ENCODE measurements around the gene WDR27. TPM values are rescaled to one million over a fixed set of nuclear protein-coding genes. Genes with fewer than 3 reads are reported as not detected.
"Not testable (repeated sequence)": the region's sequence is repeated elsewhere in the genome, so short reads cannot be mapped to it uniquely, and the experiment has no call there.

WDR27 gene
- total RNA-seq, 1 donor from 2014 or later, result 7.2 TPM

DNA sequence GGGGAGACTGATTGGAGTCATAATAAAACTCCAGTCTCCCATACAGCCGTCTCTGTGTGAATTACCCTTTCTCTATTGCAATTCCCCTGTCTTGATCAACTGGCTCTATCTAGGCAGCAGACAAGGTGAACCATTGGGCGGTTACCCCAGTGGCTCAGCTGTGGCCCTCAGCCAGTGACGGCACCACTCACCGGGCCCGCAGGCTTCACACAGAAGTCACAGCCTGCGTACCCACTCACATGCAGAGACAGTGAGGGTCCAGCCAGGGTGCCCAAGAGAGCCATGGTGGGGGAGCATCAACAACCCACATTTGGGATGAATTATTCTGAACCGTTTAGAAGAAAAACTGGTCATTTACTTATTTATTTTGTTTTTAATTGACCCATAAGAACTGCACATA, 78.5 kb downstream of the WDR27 start:
- intact Hi-C loops (cut with DNase I), result no loop called here
- no peak for DNase-seq (ENCODE audit: low spot score)

DNA sequence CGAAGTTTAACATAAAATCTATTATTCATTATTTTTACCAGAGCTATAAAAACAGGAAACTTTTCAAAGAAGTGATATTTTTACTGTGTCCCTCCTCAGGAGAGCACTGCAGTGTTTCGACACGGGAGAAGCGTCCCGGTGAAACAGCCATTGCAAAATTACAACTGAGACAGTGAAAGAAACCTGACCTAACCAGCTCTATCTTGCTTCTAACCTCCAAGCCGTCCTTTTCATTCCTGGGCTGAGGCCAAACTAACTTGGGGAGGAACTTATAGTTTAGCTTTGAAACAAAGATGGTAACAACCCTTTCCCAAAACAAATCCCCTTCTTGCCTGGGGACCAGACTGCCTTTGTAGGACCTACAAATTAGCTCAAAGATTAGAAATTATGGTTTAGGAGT, 79.2 kb downstream of the WDR27 start:
- no peak for DNase-seq (ENCODE audit: low spot score)
- intact Hi-C loops (cut with DNase I), result no loop called here

DNA sequence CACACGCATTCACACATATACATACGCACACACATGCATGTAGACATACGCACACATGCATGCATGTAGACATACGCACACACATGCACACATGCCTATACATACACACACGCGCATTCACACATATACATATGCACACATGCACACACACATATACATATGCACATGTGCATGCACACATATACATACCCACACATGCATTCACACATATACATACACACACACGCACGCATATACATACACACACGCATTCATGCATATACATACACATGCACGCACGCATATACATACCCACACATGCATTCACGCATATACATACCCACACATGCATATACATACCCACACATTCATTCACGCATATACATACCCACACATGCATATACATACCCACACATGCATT, 80.5 kb downstream of the WDR27 start:
- intact Hi-C loops (cut with DNase I), result no loop called here
- no peak for DNase-seq (ENCODE audit: low spot score)

DNA sequence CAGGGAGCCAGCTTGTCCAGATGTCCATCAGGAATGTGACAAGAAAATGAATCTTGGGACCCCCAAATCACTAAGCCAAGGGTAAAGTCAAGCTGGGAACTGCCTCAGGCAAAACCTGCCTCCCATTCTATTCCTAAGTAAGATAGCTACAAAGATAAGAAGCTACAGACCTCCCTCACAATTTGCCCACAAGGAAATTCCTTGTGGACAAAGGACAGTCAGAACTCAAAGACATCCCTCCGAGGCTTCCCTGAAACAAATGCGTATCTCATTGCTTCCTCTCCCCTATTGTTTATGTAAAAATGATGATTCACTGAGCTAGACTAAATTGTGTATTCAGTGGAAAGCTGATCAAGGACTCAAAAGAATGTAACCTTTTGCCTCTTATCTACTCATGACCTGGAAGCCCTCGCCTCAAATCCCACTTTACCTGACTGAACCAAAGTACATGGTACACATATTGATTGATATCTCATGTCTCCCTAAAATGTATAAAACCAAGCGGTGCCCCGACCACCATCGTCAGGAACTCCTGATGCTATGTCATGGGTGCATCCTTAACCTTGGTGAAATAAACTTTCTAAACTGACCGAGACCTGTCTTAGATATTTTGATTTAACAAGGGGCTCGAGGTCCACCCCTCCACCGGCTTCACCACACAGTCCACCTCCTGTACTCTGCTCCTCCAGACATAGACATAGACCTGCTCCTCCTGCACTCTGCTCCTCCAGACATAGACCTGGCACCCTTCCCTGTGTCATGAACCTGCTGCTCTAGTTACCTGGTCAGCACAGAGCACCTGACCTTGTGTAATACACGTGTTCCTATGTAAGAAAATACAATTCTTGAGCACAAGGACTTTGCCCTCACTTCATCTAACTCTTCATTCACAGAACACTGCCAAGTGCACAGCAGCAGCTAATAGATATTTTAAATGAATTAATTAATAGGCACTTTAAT, 81.4 kb downstream of the WDR27 start:
- DNase-seq (ENCODE audit: low spot score), result no peak
- intact Hi-C loops (cut with DNase I), result no loop called here

DNA sequence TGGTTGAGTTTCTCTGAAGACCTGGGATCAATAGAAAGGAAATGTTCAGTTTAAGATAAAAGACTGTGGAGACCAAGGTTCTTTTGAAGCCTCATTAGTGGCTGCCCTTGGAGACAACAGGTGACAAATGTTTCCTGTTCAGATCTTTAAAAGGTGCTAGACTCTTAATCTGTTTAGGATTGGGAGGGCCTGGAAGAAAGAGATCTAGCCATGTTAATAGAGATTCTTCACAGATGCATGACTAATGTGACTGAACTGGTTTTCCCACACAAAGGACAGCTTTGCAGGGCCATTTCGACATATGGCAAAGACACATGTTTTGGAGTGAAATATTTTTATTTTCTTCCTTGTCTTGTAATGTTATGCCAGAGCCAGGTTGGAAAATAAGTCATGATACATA, 82.2 kb downstream of the WDR27 start:
- no peak for DNase-seq (ENCODE audit: low spot score)
- intact Hi-C loops (cut with DNase I), result no loop called here

DNA sequence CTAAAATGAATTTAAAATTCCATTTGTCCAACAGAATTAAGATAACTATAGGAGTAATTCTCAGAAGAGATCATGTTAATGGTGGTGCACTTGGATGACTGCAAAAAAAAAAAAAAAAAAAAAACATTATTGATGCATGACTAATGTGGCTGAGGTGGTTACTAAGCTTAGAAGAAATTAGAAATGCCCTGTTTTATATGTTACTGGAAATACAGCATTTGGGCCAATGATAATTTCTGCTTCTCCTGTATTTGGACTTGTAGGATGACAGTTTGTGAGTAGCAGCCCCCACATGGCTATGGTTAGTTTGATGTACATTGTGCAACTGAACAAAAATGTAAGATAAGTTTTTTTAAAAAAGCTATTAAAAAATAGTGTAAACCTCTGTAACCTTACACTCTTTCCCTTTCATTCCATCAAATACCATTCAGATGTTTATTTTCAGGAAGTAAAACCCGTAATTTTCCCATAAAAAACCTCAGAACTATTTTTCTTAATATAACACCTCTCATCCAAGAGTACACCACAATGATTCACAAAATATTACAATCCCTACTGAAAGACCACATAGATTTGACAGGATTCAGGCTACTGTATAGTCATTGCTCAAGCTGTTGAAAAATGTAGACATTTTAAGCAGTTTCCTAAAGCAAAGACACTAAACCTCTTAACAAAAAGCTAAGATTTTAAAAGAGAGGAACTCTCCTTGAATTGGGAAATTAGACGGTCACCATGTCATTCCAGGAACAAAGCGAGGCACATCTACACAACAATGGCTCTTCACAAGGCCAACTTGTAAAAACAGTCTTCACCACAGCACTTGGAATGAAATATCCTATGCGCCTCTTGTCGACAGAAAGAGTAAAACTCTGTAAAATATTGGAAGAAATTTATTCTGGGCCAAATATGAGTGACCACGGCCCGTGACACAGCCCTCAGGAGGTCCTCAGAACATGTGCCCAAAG, 83.0 kb downstream of the WDR27 start:
- intact Hi-C loops (cut with DNase I), result no loop called here

DNA sequence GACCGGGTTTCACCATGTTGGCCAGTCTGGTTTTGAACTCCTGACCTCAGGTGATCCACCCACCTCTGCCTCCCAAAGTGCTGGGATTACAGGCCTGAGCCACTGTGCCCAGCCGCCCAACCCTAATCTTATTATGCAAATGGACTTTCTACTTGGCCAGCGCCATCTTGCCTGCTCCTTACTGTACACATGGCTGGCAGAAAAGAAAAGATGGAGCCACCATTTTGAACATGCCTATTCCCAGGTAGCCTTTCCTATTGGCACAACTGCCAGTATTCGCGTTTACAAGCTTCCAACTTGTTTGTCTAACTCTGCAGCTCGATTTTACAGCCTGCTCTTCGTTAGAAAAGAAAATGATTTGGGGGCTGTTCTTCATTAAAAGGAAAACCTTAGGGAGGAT, 84.3 kb downstream of the WDR27 start:
- intact Hi-C loops (cut with DNase I), result no loop called here
- no peak for DNase-seq (ENCODE audit: low spot score)

More for the DNA sequence above, 83.0 kb downstream of the WDR27 start:
- DNase-seq (ENCODE audit: low spot score), result no peak

DNA sequence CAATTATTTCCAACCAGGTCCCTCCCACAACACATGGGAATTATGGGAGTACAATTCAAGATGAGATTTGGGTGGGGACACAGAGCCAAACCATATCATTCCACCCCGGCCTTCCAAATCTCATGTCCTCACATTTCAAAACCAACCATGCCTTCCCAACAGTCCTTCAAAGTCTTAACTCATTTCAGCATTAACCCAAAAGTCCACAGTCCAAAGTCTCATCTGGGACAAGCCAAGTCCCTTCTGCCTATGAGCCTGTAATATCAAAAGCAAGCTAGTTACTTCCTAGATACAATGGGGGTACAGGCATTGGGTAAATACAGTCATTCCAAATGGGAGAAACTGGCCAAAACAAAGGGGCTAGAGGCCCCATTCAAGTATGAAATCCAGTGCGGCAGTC, 93.2 kb downstream of the WDR27 start:
- DNase-seq (ENCODE audit: low spot score), result not testable (repeated sequence)

DNA sequence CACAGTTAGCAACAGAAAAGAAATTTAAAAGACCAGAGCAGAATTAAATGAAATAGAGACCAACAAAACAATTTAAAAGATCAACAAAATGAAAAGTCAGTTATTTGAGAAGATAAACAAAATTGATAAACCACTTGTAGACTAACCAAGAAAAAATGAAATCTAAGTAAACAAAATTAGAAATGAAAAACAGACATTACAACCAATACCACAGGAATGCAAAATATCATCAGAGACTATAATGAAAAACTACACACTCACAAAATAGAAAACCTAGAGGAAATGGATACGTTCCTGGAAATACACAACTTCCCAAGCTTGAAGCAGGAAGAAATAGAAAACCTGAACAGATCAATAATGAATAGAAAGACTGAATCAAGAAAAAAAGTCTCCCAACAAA, 97.8 kb downstream of the WDR27 start:
- intact Hi-C loops (cut with DNase I), result no loop called here
- DNase-seq (ENCODE audit: low spot score), result no peak

More for the DNA sequence above, 93.2 kb downstream of the WDR27 start:
- intact Hi-C loops (cut with DNase I), result not testable (repeated sequence)

DNA sequence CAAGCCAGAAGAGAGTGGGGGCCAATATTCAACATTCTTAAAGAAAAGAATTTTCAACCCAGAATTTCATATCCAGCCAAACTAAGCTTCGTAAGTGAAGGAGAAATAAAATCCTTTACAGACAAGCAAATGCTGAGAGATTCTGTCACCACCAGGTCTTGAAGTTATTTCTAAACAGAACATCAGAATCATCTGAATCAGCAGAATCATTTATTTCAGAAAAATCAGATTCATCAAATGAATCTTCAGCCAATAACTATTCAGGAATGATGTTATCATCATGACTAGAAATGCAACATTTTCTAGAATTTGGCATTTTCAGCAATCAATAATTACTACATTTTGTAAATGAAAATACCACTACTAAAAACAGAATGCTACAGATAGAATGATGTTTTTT, 100.7 kb downstream of the WDR27 start:
- intact Hi-C loops (cut with DNase I); DNase-seq (ENCODE audit: low spot score): not testable (repeated sequence)

DNA sequence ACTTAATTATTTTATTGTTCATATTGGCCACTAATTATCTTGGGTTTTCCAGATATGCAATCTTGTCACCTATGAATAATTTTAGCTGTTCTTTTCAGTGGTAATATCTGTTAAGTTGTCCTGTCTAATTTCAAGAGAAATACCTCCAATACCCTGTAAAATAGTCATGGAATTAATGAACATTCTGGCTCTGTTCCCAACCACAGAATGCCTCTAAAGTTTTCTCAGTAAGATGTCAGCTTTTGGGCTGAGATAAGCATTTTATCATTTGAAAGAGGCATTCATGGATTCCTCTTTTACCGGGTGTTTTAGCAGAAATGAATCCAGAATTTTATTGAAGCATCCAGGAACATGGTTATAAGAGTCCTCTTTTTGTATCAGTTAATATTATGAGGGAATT, 109.3 kb downstream of the WDR27 start:
- no peak for DNase-seq (ENCODE audit: low spot score)
- intact Hi-C loops (cut with DNase I), result no loop called here

DNA sequence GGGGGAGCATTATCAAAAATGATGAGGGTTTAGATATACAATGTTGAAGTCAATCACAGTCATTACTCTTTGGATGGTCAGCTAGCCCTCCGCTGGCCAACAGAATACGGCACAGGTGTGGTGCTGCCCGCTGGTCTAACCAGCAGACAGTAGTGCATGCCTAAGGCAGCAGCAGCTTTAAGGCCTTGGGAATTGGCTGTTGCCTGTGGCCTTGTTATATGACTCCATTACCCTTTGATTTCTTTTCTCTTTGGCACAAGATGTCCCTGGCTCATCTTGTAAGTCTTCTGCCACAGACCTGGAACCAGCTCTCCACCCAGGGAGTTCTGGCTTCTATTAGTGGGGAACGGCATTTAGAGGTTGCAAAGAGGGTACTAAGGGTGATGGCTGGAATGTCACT, 110.2 kb downstream of the WDR27 start:
- no peak for DNase-seq (ENCODE audit: low spot score)
- intact Hi-C loops (cut with DNase I), result no loop called here

DNA sequence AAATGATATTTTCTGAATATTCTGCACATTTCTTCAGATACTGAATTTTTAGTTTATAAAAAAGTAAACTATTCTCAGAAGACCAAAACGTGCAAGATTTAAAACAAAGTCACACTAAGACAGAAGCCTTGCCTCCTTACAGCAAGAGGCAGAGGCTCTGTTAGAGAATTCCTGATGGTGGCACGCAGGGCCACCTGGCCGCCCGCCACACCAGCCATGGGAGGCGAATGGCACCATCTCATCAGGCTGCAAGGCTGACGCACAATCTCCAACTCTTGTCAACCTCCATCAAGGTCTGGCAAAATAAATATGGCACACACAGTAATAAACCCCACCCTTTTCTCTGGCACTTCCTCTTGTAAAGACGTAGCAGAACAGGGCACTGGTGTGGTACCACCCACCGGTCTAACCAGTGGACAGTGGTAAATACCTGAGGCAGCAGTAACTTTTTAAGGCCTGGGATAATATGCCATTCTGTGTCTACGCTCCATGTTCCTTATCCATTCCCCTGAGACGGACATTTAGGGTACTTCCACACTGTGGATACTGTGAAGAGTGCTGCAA, 111.4 kb downstream of the WDR27 start:
- intact Hi-C loops (cut with DNase I), result no loop called here
- DNase-seq (ENCODE audit: low spot score), result no peak

DNA sequence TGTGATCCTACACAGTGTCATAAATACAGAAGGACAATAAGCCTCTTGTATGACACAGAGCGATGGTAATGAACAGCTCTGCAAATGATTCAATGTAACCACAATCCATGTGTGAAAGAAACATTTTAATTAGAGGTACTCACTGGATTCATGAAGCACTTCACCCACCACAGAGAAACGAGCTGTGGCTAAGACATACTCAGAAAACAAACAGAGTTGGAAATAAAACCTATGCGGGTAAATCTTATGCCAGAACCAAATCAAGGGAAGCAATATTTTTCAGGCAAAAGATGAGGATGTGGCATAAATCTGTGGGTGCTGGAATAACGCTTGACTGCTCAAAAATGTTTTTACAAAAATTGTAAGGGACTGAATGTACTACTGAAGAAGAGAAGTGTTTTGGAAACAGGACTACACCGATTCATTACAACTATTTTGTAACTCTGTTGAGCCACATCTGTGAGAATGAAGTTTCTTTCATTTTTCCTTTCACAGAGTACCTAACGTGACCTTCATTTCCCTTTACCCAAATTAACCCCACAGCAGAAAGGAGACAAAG, 112.1 kb downstream of the WDR27 start:
- no peak for DNase-seq (ENCODE audit: low spot score)
- intact Hi-C loops (cut with DNase I), result no loop called here

DNA sequence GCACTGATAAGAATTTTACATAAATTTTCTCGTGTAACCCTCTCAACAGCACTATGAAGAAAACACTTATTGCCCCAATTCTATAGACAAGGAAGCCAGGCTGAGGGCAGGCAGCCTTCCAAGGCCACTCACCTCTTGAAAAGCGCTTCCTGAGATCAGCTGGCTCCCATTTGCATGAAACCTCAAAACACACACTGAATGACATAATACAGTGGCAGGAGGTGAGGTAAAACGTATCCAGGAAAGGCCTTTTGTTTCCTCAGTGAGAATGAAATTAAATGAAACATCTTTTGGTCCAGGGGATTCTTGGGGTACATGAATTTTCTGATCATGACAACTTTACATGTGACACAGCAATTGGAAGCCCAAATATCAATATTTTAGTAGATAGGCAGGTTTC, 112.5 kb downstream of the WDR27 start:
- intact Hi-C loops (cut with DNase I), result no loop called here
- DNase-seq (ENCODE audit: low spot score), result no peak

DNA sequence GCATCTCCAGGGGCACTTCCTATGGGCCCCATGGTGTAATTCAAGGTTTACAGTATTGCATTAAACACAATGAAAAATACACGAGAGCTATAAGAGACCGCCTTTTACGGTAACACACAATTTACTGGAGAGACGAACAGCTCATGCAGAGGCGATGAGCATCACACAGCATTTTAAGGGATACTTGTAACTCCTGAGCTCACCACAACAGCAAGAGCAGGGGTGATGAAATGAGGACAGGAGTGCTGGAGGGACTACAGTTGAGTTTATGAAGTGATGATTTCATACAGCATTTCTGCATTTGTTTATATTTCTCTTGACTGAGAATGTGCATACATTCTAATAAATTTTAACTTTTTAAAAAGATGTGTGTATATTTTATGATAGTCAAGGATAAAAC, 113.9 kb downstream of the WDR27 start:
- DNase-seq (ENCODE audit: low spot score), result no peak
- intact Hi-C loops (cut with DNase I), result no loop called here

DNA sequence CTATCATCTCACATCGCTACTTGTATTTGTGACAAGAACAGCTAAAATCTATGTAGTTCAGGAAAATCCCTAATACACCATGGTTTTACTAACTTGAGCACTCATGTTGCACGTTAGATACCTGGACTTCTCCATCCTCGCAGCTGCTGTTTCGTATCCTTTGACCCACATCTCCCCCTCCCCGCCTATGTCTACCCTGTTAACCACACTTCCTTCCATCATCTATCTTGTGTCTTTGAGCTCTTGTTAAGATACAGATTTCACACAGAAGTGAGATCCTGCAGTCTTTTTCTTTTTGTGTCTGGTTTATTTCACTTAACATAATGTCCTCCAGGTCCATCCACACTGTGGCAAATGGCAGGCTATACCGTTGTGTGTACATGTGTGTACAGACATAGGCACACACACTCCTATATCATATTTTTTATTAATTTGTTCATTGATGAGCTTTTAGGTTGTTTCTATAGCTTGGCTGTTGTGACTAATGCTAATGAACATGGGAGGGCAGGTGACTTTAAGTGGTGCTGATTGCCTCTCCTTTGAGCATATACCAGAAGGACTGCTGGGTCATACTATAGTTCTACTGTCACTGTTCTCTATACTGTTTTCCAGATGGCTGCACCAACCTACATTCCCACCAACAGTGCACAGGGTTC, 117.8 kb downstream of the WDR27 start:
- intact Hi-C loops (cut with DNase I), result no loop called here
- DNase-seq (ENCODE audit: low spot score), result no peak

DNA sequence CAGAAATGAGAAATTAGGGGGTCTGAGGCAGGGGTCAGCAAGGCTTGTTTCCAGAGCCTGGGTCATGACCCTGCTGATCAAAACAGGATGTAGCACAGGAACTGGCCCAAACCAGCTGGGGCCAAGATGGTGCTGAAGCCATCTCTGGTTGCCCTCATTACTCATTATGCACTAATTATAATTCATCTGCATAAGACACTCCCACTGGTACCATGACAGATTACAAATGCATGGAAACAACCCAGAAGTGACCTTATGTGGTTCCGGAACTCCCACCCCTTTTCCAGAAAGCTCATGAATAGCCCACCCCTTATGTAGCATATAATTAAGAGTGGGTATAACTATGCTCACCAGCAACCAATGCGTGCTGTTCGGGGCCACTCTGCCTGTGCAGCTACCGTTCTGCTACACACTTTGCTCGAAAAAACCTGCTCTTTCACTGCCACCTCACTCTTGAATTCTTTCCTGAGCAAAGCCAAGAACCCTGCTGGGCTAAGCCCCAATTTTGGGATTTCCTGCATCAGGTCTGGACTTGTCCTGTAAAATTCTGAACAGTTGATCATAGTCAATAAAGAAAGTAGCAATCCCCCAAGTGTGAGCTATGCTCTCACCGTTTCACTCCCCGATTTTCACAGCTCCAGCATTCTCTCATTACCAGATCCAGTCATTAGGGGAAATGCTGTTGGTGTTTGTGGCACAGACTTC, 122.3 kb downstream of the WDR27 start:
- intact Hi-C loops (cut with DNase I), result no loop called here
- DNase-seq (ENCODE audit: low spot score), result no peak

DNA sequence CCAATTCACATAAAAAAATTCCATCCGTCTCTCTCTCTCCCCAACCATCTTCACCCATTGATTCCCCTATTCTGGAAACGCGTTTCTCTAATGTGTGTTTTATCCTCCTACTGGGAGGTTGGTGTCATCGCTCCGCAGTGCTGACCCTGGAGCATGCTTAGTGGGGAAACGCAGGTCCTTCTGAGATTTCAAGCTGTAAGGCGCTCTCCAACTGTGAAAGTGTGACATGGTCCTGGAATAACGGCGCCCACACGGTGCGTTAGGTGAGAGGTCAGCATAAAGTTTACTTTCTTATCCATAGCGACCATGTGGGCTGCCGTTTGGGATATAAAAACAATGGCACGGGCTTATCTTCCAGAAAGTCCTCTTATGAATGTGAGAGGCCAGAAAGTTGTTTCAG, 123.9 kb downstream of the WDR27 start:
- intact Hi-C loops (cut with DNase I), result no loop called here
- DNase-seq (ENCODE audit: low spot score), result no peak
